Fibroblast of the aortic adventitia (primary cell): ENCODE data around the gene LBR. TPM values are rescaled to one million over a fixed set of nuclear protein-coding genes. Genes with fewer than 3 reads are reported as not detected.

ENCODE experiments used
- DNase-seq: peaks from one replicate; pipeline ENCODE4 v3.0.0-alpha.2; 2010; ENCODE audit warnings: low read depth
- H3K4me3 ChIP-seq: 2 replicates; pipeline ENCODE4 v1.5.1; 2011; ENCODE audit warnings: low read depth, mild to moderate bottlenecking, control low read depth, low read length, moderate library complexity
- CTCF ChIP-seq: IDR thresholded peaks from 2 replicates; pipeline ENCODE4 v1.5.1; 2011; ENCODE audit warnings: mild to moderate bottlenecking, low read length, control low read depth, inconsistent platforms; ENCODE audit not compliant: insufficient read depth
- total RNA-seq: library from RNA; depleted of rRNA; stranded (reverse); fragments of >200 nt; gene quantifications from 2 replicates; pipeline ENCODE4 v1.2.3, GENCODE V29; 2012; ENCODE audit warnings: low replicate concordance

Gene LBR
- total RNA-seq, 1 donor = 32.1 TPM

GRCh38 chr1:225471453-225472301, 43.8 kb upstream of the LBR start:
- no peak overlapping the region for H3K4me3 ChIP-seq
- no peak for TF ChIP-seq CTCF
- no peak for DNase-seq

GRCh38 chr1:225471109-225471452, 43.2 kb upstream of the LBR start:
- no peak overlapping the region for H3K4me3 ChIP-seq
- DNase-seq = no peak
- no peak for TF ChIP-seq CTCF

GRCh38 chr1:225470211-225471108, 42.6 kb upstream of the LBR start:
- H3K4me3 ChIP-seq = no peak overlapping the region
- no peak for TF ChIP-seq CTCF
- DNase-seq = no peak

DNA sequence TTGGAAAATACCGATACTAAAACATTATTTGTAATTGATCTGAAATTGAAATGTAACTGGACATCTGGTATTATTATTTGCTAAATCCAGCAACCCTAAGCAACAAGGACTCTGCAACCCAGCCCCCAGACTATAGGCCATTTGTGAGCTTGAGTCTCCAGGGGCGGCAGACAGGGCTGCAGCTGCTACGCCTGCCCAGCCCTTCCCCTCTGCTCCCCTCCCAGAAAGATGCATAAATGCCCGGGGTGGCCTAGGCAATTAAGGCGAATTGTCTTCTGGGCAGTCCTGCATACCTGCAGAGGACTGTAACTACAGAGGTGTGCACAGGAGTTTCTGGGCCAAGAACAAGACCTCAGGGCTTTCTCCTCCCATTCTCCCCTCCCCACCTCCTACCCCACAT, 41.2 kb upstream of the LBR start:
- TF ChIP-seq CTCF = no peak
- no peak overlapping the region for H3K4me3 ChIP-seq
- DNase-seq = no peak

GRCh38 chr1:225468270-225469020, 40.6 kb upstream of the LBR start:
- H3K4me3 ChIP-seq = no peak overlapping the region
- no peak for DNase-seq
- TF ChIP-seq CTCF = no peak

DNA sequence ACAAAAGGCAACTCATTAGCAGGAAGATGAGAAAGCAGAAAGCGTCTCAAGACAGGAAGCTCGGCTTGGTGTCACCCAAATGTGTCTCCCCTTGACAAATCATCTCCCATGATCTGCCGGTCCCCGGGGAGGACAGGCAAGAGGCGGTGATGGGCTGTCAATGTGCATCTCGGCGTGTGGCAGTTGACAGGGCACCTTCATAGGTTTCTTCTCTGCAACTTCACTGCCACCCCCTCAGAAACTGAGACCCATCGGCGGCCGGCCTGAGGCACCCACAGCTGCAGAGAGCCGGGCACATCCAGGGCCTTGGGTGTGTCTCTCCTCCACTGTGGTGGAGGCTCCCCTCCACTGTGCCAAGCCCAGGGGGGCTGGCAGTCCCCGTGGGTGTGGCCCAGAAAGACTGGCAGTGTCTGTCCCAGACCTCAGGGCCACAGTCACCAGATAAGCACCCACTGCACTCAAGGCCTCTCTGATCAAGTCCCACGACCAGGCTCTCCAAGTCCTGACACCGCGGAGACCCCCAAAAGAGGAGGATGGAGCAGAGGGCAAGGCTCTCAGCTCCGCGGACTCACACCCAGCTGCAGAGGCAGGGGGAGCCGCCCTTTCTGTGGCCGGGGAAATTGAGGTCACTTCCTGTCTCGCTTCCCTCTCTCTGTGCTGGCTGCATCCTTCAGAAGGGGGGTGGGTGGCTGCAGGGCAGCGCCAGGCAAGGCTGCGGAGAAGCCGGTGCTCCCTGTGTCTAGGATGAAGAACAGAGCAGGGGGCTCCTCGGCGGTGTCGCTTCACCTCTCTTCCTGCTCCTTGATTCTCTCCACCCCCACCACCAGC, 39.6 kb upstream of the LBR start:
- no peak for DNase-seq
- no peak overlapping the region for H3K4me3 ChIP-seq
- TF ChIP-seq CTCF = no peak
